ENCODE results near the gene TMPRSS5. TPM values are rescaled to one million over a fixed set of nuclear protein-coding genes. Genes with fewer than 3 reads are reported as not detected.

The TMPRSS5 gene
- total and polyA plus RNA-seq, 9 donors = 0.41 to 3.5 (median 0.94) TPM

DNA sequence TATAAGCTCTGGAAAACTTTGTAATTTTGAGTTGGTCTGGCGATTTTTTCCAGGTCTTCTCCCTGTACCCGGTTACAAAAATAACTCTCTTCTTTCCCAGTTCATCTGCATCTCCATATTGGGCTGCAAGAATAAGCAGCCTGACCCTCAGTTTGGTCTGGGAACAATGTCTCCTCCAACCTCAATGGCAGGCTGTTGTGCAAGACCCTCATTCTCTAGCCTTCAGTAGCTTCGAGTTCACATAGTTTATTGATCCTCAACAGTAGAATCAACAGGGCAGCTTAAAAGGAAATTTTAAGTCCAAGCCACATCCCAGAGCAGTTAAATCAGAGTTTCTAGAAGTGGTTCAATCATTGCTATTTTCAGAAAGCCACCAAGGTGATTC is 35.3 kb downstream of the TMPRSS5 start:
- no peak overlapping the region for H3K4me3 ChIP-seq (ENCODE audit: low read length)
- WGBS (ENCODE audit: insufficient coverage) = 50% methylated on average over 1 of the region's 3 CpGs
- H3K36me3 ChIP-seq (ENCODE audit: control insufficient read depth, insufficient read depth, low read length) = no peaks in the 10 kb centered on the region

DNA sequence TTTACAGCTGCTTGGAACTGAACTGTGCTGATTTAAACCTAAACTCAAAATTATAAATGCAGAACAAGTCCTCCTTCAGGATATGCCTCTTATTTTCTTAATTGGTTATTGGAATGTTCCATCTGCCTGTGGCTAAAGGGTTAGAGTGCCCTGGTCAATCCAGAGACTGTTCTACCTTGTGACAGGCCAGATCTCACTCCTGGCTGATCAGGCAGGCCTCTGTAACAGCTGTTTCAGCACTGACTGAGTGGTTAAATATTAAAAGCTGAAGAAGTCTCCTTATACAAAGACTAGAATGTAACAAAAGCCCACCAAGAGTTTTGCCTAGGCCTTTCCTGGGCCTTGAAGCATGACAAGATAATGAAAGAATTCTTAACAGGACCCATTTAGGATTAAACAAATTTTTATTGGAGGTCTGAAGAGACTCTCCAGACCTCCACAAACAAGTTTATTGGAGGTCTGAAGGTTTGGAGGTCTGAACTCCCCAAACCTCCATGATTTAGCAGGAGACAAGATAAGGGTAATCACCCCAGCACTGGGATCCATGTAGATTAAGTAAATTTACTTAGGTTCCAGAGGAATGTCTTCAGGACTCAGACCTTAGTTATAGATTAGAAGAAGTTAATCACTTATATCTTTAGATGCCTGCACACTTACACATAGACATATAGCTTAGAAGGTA is 35.8 kb downstream of the TMPRSS5 start:
- peaks cover 2% of the 10 kb centered on the region for H3K9me3 ChIP-seq (replicated peaks; ENCODE audit: control insufficient read depth, low read depth, low read length)
- no peak overlapping the region for H3K27ac ChIP-seq (ENCODE audit: low read length)
- no peak for DNase-seq
- H3K4me1 ChIP-seq (ENCODE audit: control insufficient read depth, insufficient read depth, low read length) = peaks cover 4% of the 10 kb centered on the region
- H3K36me3 ChIP-seq (ENCODE audit: control insufficient read depth, insufficient read depth, low read length) = no peaks in the 10 kb centered on the region
- peaks cover 6% of the 10 kb centered on the region for H3K27me3 ChIP-seq (ENCODE audit: control insufficient read depth, insufficient read depth, low read length)
- H3K4me3 ChIP-seq (ENCODE audit: low read length) = no peak overlapping the region

More for the DNA sequence above, 35.3 kb downstream of the TMPRSS5 start:
- Histone ChIP-seq H3K27ac (ENCODE audit: low read length) (no peak overlapping the region), H3K27me3 (ENCODE audit: control insufficient read depth, insufficient read depth, low read length) (peaks cover 6% of the 10 kb centered on the region), H3K9me3 (replicated peaks; ENCODE audit: control insufficient read depth, low read depth, low read length) (peaks cover 2% of the 10 kb centered on the region), H3K4me1 (ENCODE audit: control insufficient read depth, insufficient read depth, low read length) (peaks cover 10% of the 10 kb centered on the region)
- no peak for DNase-seq

DNA sequence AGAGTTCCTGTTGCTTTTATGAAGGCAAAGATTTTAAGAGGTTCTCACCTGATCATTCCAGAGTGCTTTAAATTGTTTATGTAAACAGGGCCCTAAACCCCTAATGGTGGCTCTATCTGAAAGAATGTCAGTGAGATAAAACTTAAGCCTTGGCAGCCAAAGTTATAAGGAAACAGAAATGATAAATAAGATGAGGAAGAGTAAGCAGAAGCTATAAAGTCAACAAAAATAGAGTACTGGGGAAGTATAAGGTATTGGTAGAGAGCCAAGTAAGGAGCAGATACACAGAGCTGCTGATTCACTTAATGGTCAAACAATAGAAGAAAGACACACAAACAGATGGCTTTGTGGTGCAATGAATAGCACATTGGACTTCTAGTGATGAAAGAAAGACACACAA is 37.9 kb downstream of the TMPRSS5 start:
- Histone ChIP-seq H3K36me3 (ENCODE audit: control insufficient read depth, insufficient read depth, low read length) (no peaks in the 10 kb centered on the region), H3K4me1 (ENCODE audit: control insufficient read depth, insufficient read depth, low read length) (no peaks in the 10 kb centered on the region), H3K9me3 (replicated peaks; ENCODE audit: control insufficient read depth, low read depth, low read length) (peaks cover 2% of the 10 kb centered on the region), H3K4me3 (ENCODE audit: low read length) (no peak overlapping the region), H3K27me3 (ENCODE audit: control insufficient read depth, insufficient read depth, low read length) (no peaks in the 10 kb centered on the region), H3K27ac (ENCODE audit: low read length) (no peak overlapping the region)
- no peak for DNase-seq

GRCh38 chr11:113667801-113668200 is 38.3 kb downstream of the TMPRSS5 start:
- no peak for DNase-seq
- peaks cover 2% of the 10 kb centered on the region for H3K9me3 ChIP-seq (replicated peaks; ENCODE audit: control insufficient read depth, low read depth, low read length)
- no CpG with 5 or more reads among the region's 1 CpG for WGBS (ENCODE audit: insufficient coverage)
- no peaks in the 10 kb centered on the region for H3K36me3 ChIP-seq (ENCODE audit: control insufficient read depth, insufficient read depth, low read length)
- no peak overlapping the region for H3K4me3 ChIP-seq (ENCODE audit: low read length)
- H3K4me1 ChIP-seq (ENCODE audit: control insufficient read depth, insufficient read depth, low read length) = no peaks in the 10 kb centered on the region
- H3K27ac ChIP-seq (ENCODE audit: low read length) = no peak overlapping the region
- H3K27me3 ChIP-seq (ENCODE audit: control insufficient read depth, insufficient read depth, low read length) = no peaks in the 10 kb centered on the region

DNA sequence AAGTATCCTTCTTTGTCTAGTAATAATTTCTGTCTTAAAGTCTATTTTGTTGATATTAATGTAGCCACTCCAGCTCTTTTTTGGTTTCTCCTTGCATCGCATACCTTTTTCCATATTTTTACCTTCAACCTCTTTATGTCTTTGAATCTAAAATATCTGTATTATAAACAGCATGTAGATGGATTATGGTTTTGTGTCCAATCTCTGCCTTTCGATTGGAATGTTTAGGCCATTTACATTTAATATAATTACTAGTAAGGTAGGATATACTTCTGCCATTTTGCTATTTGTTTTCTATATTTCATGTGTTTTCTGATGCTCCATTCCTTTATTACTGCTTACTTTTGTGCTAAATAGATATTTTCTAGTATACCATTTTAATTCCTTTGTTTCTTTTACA is 39.5 kb downstream of the TMPRSS5 start:
- Histone ChIP-seq H3K4me1 (ENCODE audit: control insufficient read depth, insufficient read depth, low read length) (no peaks in the 10 kb centered on the region), H3K4me3 (ENCODE audit: low read length) (no peak overlapping the region), H3K27ac (ENCODE audit: low read length) (no peak overlapping the region), H3K9me3 (replicated peaks; ENCODE audit: control insufficient read depth, low read depth, low read length) (peaks cover 2% of the 10 kb centered on the region), H3K36me3 (ENCODE audit: control insufficient read depth, insufficient read depth, low read length) (no peaks in the 10 kb centered on the region), H3K27me3 (ENCODE audit: control insufficient read depth, insufficient read depth, low read length) (no peaks in the 10 kb centered on the region)
- WGBS (ENCODE audit: insufficient coverage) = no CpG with 5 or more reads among the region's 2 CpGs
- DNase-seq = no peak

GRCh38 chr11:113664981-113665710 is 41.0 kb downstream of the TMPRSS5 start:
- Histone ChIP-seq H3K4me1 (ENCODE audit: control insufficient read depth, insufficient read depth, low read length) (no peaks in the 10 kb centered on the region), H3K27me3 (ENCODE audit: control insufficient read depth, insufficient read depth, low read length) (no peaks in the 10 kb centered on the region), H3K9me3 (replicated peaks; ENCODE audit: control insufficient read depth, low read depth, low read length) (peaks cover 2% of the 10 kb centered on the region), H3K36me3 (ENCODE audit: control insufficient read depth, insufficient read depth, low read length) (no peaks in the 10 kb centered on the region), H3K27ac (ENCODE audit: low read length) (no peak overlapping the region), H3K4me3 (ENCODE audit: low read length) (no peak overlapping the region)
- WGBS (ENCODE audit: insufficient coverage) = 33% methylated on average over 3 of the region's 9 CpGs
- no peak for DNase-seq

GRCh38 chr11:113664069-113664980 is 41.8 kb downstream of the TMPRSS5 start:
- Histone ChIP-seq H3K36me3 (ENCODE audit: control insufficient read depth, insufficient read depth, low read length) (no peaks in the 10 kb centered on the region), H3K27me3 (ENCODE audit: control insufficient read depth, insufficient read depth, low read length) (no peaks in the 10 kb centered on the region), H3K4me1 (ENCODE audit: control insufficient read depth, insufficient read depth, low read length) (no peaks in the 10 kb centered on the region), H3K9me3 (replicated peaks; ENCODE audit: control insufficient read depth, low read depth, low read length) (peaks cover 2% of the 10 kb centered on the region), H3K27ac (ENCODE audit: low read length) (no peak overlapping the region), H3K4me3 (ENCODE audit: low read length) (no peak overlapping the region)
- WGBS (ENCODE audit: insufficient coverage) = no CpG with 5 or more reads among the region's 11 CpGs
- DNase-seq = no peak

DNA sequence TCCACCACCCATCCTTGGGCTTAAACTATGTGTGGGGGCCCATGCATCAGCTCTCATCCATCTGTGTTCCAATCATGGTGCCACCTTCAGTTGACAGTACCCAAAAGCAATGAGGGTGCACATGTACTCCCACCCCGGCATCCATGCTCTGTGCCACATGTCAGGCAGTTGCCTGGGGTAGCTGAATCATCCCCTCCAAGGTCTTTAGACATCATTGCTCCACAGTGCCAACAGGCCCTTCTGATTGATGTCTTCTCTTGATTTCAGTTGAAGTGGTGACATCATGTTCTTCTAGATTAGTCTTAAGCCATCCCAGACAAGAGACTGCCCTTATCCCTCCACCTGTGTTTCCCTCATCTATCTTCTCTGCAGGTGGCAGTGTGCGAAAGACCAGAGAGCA is 42.5 kb downstream of the TMPRSS5 start:
- DNase-seq = no peak
- WGBS (ENCODE audit: insufficient coverage) = 80% methylated on average over 1 of the region's 2 CpGs
- Histone ChIP-seq H3K4me1 (ENCODE audit: control insufficient read depth, insufficient read depth, low read length) (no peaks in the 10 kb centered on the region), H3K27me3 (ENCODE audit: control insufficient read depth, insufficient read depth, low read length) (no peaks in the 10 kb centered on the region), H3K4me3 (ENCODE audit: low read length) (no peak overlapping the region), H3K27ac (ENCODE audit: low read length) (no peak overlapping the region), H3K36me3 (ENCODE audit: control insufficient read depth, insufficient read depth, low read length) (no peaks in the 10 kb centered on the region), H3K9me3 (replicated peaks; ENCODE audit: control insufficient read depth, low read depth, low read length) (peaks cover 2% of the 10 kb centered on the region)

DNA sequence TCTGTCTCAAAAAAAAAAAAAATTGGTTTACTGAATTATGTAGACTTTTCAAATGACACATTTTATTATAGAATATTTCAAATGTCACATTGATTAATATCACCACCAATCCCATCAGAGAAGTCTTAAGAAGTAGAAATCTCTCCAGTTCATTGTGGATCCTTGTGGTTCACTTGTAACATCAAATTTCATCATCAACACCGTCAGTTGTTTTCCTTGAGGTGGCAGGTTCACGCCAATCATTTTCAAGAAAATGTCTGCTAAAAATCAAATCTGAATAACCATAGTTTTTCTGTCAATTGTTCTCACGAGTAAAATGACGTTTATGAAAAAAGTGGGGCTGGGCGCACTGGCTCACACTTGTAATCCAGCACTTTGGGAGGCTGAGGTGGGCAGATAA is 50.3 kb downstream of the TMPRSS5 start:
- H3K27me3 ChIP-seq (ENCODE audit: control insufficient read depth, insufficient read depth, low read length) = no peaks in the 10 kb centered on the region
- no peaks in the 10 kb centered on the region for H3K4me1 ChIP-seq (ENCODE audit: control insufficient read depth, insufficient read depth, low read length)
- no peak for DNase-seq
- no peak overlapping the region for H3K4me3 ChIP-seq (ENCODE audit: low read length)
- no peak overlapping the region for H3K27ac ChIP-seq (ENCODE audit: low read length)
- WGBS (ENCODE audit: insufficient coverage) = 100% methylated on average over 4 of the region's 5 CpGs
- no peaks in the 10 kb centered on the region for H3K9me3 ChIP-seq (replicated peaks; ENCODE audit: control insufficient read depth, low read depth, low read length)
- H3K36me3 ChIP-seq (ENCODE audit: control insufficient read depth, insufficient read depth, low read length) = no peaks in the 10 kb centered on the region

DNA sequence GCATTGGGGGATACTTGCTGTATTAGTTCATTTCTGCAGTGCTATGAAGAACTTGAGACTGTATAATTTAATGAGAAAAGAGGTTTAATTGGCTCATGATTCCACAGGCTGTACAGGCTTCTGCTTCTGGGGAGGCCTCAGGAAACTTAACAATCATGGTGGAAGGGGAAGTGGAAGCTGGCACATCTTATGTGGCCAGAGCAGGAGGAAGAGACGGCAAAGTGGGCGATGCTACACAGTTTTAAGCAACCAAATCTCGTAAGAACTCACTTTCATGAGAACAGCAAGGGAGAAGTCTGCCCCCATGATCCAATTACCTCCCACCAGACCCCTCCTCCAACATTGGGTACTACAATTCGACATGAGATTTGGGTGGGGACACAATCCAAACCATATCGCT is 55.1 kb downstream of the TMPRSS5 start:
- H3K27me3 ChIP-seq (ENCODE audit: control insufficient read depth, insufficient read depth, low read length) = no peaks in the 10 kb centered on the region
- H3K4me3 ChIP-seq (ENCODE audit: low read length) = no peak overlapping the region
- H3K9me3 ChIP-seq (replicated peaks; ENCODE audit: control insufficient read depth, low read depth, low read length) = peaks cover 3% of the 10 kb centered on the region
- H3K36me3 ChIP-seq (ENCODE audit: control insufficient read depth, insufficient read depth, low read length) = no peaks in the 10 kb centered on the region
- 94% methylated on average over 2 of the region's 5 CpGs for WGBS (ENCODE audit: insufficient coverage)
- H3K4me1 ChIP-seq (ENCODE audit: control insufficient read depth, insufficient read depth, low read length) = no peaks in the 10 kb centered on the region
- no peak for DNase-seq
- H3K27ac ChIP-seq (ENCODE audit: low read length) = no peak overlapping the region
